Endothelial cell of umbilical vein (primary cell): ENCODE data around the gene SH3GL1. TPM values are rescaled to one million over a fixed set of nuclear protein-coding genes. Genes with fewer than 3 reads are reported as not detected.

Experiments used
- BruUV-seq: library from RNA; stranded (reverse); fragments of 400-500 nt; replicated peaks from 2 replicates; lab custom pipeline; 2021; lab: Mats Ljungman, UMichigan
- CTCF ChIA-PET: fragments of 300-600, 350-600 bp; sonication (Branson Sonifier 250); formaldehyde crosslinking; loops from one replicate; lab custom pipeline; 2021; ENCODE audit warnings: antibody characterized with exemption, inconsistent platforms; lab: Charles Lee
- POLR2A ChIA-PET: fragments of 300-600, 350-600 bp; sonication (Branson Sonifier 250); formaldehyde crosslinking; loops from one replicate; lab custom pipeline; 2021; ENCODE audit warnings: antibody characterized with exemption, inconsistent platforms; lab: Charles Lee
- DNase-seq: peaks from one replicate; pipeline ENCODE4 v3.0.0-alpha.2; 2011; ENCODE audit warnings: low read depth, low spot score
- FAIRE-seq: peaks from 2 replicates; lab custom pipeline; 2011; peaks lifted over from hg19 to GRCh38; lab: Jason Lieb, UNC
- H2AFZ ChIP-seq: 2 replicates; pipeline ENCODE4 v1.6.0; 2012; ENCODE audit warnings: low read depth, low read length, control low read depth, inconsistent platforms
- H3K27ac ChIP-seq: 2 replicates; pipeline ENCODE4 v1.5.1; 2011; ENCODE audit warnings: low read depth, mild to moderate bottlenecking, control low read depth, low read length, moderate library complexity; ENCODE audit not compliant: insufficient read depth
- H3K27me3 ChIP-seq, 2 experiments: 2 replicates each; pipeline versions ENCODE4 v1.6.0 to v1.6.1; 2011; ENCODE audit warnings: low read length in 2 of 2, mixed read lengths in 1 of 2; ENCODE audit not compliant: control insufficient read depth in 2 of 2, insufficient read depth in 2 of 2
- H3K36me3 ChIP-seq, 2 experiments: 2 replicates in 1 of 2; 3 replicates in 1 of 2; pipeline ENCODE4 v1.5.1; 2011; ENCODE audit warnings: low read length in 2 of 2, mild to moderate bottlenecking in 1 of 2, moderate library complexity in 1 of 2; ENCODE audit not compliant: control insufficient read depth in 2 of 2, insufficient read depth in 2 of 2; ENCODE audit errors: extremely low read depth in 1 of 2
- H3K4me1 ChIP-seq: 3 replicates; pipeline ENCODE4 v1.5.1; 2011; ENCODE audit warnings: mild to moderate bottlenecking, low read length; ENCODE audit not compliant: control insufficient read depth, insufficient read depth; ENCODE audit errors: extremely low read depth
- H3K4me2 ChIP-seq: 2 replicates; pipeline ENCODE4 v1.6.1; 2011; ENCODE audit warnings: low read length, control low read depth, mixed read lengths; ENCODE audit not compliant: insufficient read depth
- H3K4me3 ChIP-seq, 3 experiments: fragments of 200-600 bp in 1 of 3; sonication (generic), shearing (Covaris generic) in 1 of 3; replicated peaks in 1 of 3; 2 replicates each; pipeline ENCODE4 v1.5.1; 2011 to 2016; ENCODE audit warnings: control low read depth in 3 of 3, low read length in 3 of 3, mild to moderate bottlenecking in 2 of 3, inconsistent platforms in 1 of 3, low read depth in 1 of 3, moderate library complexity in 1 of 3; ENCODE audit not compliant: insufficient read depth in 1 of 3
- H3K79me2 ChIP-seq: 2 replicates; pipeline ENCODE4 v1.6.0; 2012; ENCODE audit warnings: low read length, inconsistent platforms; ENCODE audit not compliant: control insufficient read depth, insufficient read depth
- H3K9ac ChIP-seq: replicated peaks from 2 replicates; pipeline ENCODE3; 2011; ENCODE audit warnings: low read length, control low read depth; ENCODE audit not compliant: insufficient read depth; ENCODE audit errors: extremely low read depth
- H3K9me1 ChIP-seq: replicated peaks from 3 replicates; pipeline ENCODE4 v1.6.0; 2011; ENCODE audit warnings: mild to moderate bottlenecking, low read length; ENCODE audit not compliant: control insufficient read depth, insufficient read depth; ENCODE audit errors: extremely low read depth
- H3K9me3 ChIP-seq: replicated peaks from 2 replicates; pipeline ENCODE4 v1.5.1; 2012; ENCODE audit warnings: low read length, inconsistent platforms; ENCODE audit not compliant: control insufficient read depth, insufficient read depth
- H4K20me1 ChIP-seq: replicated peaks from 2 replicates; pipeline ENCODE3; 2011; ENCODE audit warnings: mild to moderate bottlenecking, low read length; ENCODE audit not compliant: control insufficient read depth, insufficient read depth; ENCODE audit errors: extremely low read depth
- CTCF ChIP-seq, 2 donors: IDR thresholded peaks; 1 replicate in 1 of 2; 2 replicates in 1 of 2; pipeline ENCODE4 v1.5.1; 2011; ENCODE audit warnings: low read length in 2 of 2, mild to moderate bottlenecking in 2 of 2, moderate library complexity in 2 of 2, control low read depth in 1 of 2, inconsistent platforms in 1 of 2, low read depth in 1 of 2; ENCODE audit not compliant: insufficient read depth in 1 of 2; ENCODE audit errors: extremely low read depth in 1 of 2
- EZH2 ChIP-seq: IDR thresholded peaks from 2 replicates; pipeline ENCODE4 v1.6.1; 2012; ENCODE audit warnings: borderline replicate concordance, low read depth, mild to moderate bottlenecking, moderate library complexity, low read length, inconsistent platforms; ENCODE audit not compliant: severe bottlenecking
- FOS ChIP-seq: IDR thresholded peaks from 2 replicates; pipeline ENCODE4 v1.6.1; 2011; ENCODE audit warnings: mild to moderate bottlenecking, low read length, moderate library complexity, borderline replicate concordance; ENCODE audit not compliant: insufficient read depth
- GATA2 ChIP-seq: IDR thresholded peaks from 2 replicates; pipeline ENCODE4 v1.7.0; 2011; ENCODE audit warnings: low read depth, mild to moderate bottlenecking, moderate library complexity, mixed read lengths, low read length; ENCODE audit not compliant: insufficient read length, insufficient read depth
- JUN ChIP-seq: IDR thresholded peaks from 2 replicates; pipeline ENCODE4 v1.6.1; 2011; ENCODE audit warnings: borderline replicate concordance, low read depth; ENCODE audit not compliant: insufficient read length, insufficient read depth
- MAX ChIP-seq: IDR thresholded peaks from 2 replicates; pipeline ENCODE4 v1.6.1; 2011; ENCODE audit not compliant: insufficient read depth, insufficient read length
- MYC ChIP-seq: IDR thresholded peaks from one replicate; pipeline ENCODE4 v1.6.1; 2011; ENCODE audit warnings: mild to moderate bottlenecking, low read depth, low read length
- POLR2A ChIP-seq: IDR thresholded peaks from 2 replicates; pipeline ENCODE4 v1.6.1; 2012; ENCODE audit warnings: low read depth, mild to moderate bottlenecking, control low read depth, low read length
- POLR2AphosphoS5 ChIP-seq: IDR thresholded peaks from 2 replicates; pipeline ENCODE4 v1.6.1; 2012; ENCODE audit warnings: low read depth, mild to moderate bottlenecking, control low read depth, low read length, moderate library complexity; ENCODE audit not compliant: insufficient read depth
- dilution Hi-C: fragments of 300-500 bp; cut with MboI; formaldehyde crosslinking; loops from one replicate; pipeline ENCODE4 v1.15.0; 2019; ENCODE audit warnings: low sequenced_read_pairs; ENCODE audit not compliant: extremely low pct_ligation_motif_present
- intact Hi-C: fragments of 100-400 bp; cut with micrococcal nuclease; formaldehyde crosslinking; loops from one replicate; pipeline ENCODE4 v1.10.0; 2022
- polyA plus RNA-seq, 4 experiments: library from polyadenylated mRNA; depleted of rRNA in 3 of 4; stranded (reverse) in 3 of 4; unstranded in 1 of 4; fragments of >200 nt; gene quantifications; 2 replicates each; pipeline versions ENCODE4 v1.2.1 to v1.2.3, GENCODE V29; 2011 to 2012; ENCODE audit warnings: missing spikeins in 1 of 4
- total RNA-seq: library from RNA; stranded (reverse); gene quantifications from 2 replicates; pipeline ENCODE4 v1.2.3, GENCODE V29; 2021

The SH3GL1 gene
- total and polyA plus RNA-seq, 2 donors (not counting 3 experiments of a cell fraction or from before 2014, with no cell fraction given), result 143 to 145 TPM

GRCh38 chr19:4402171-4403004 lies 2.0 kb upstream of the SH3GL1 start, which contains the start of gene CHAF1A:
Gene CHAF1A, plus strand, starts transcription at chr19:4402640. Its CDS starts 123 bp downstream, at chr19:4402763.
- BruUV-seq, result no TSS peak
- DNase-seq (peak; percentile 100), FAIRE-seq (peak; percentile 100)
- Histone ChIP-seq H3K27me3 (no peaks in the 10 kb centered on the region), H2AFZ (peak within 1 kb of the TSS; percentile 71), H3K79me2 (peaks cover 66% of the 10 kb centered on the region), H3K4me2 (peak within 1 kb of the TSS; percentile 89), H3K9me3 (no peaks in the 10 kb centered on the region), H3K27ac (peak within 1 kb of the TSS; percentile 73), H3K9ac (peak within 1 kb of the TSS; percentile 90), H3K4me3 (peak within 1 kb of the TSS; percentile 64 to 74 (median 67)), H3K36me3 (peaks cover 0 to 2% of the 10 kb centered on the region in 2 experiments), H4K20me1 (no peaks in the 10 kb centered on the region), H3K9me1 (no peaks in the 10 kb centered on the region), H3K4me1 (peaks cover 21% of the 10 kb centered on the region)
- POLR2A ChIA-PET, result interaction anchor here (0.5 to 1.0 kb wide), 3 partner anchors 9 to 27 kb away, joined by 3 read pairs; no protein-coding TSS in a partner anchor
- intact Hi-C loops (loop anchor here (1.0 to 5.0 kb wide), 3 partner anchors 55 to 235 kb away; partner anchors contain the start of genes TNFAIP8L1 and UBXN6), dilution Hi-C loops (no loop called here)
- TF ChIP-seq POLR2AphosphoS5 (peak; percentile 44), MAX (peak; percentile 83), GATA2 (no peak), JUN (peak; percentile 13), FOS (no peak), MYC (no peak), EZH2 (no peak), POLR2A (no peak), CTCF (IDR thresholded peaks at IDR 0.05; ENCODE audit: extremely low read depth in 1 of 2, insufficient read depth in 1 of 2, low read depth in 1 of 2, low read length in 2 of 2) (no peak)
- CTCF ChIA-PET, result interaction anchor here (0.5 to 3.0 kb wide), 15 partner anchors 8 to 139 kb away, joined by 3 to 54 read pairs (median 3); partner anchors contain the start of genes HDGFL2 and MPND
